HG03039 (cell line): Measurements from ENCODE around the gene NLRP6.
A peak's percentile ranks its signal among the peaks of the same experiment; 100 is the strongest.
"Not testable (repeated sequence)": the region's sequence is repeated elsewhere in the genome, so short reads cannot be mapped to it uniquely, and the experiment has no call there.

Source experiments
- ATAC-seq: cut with Tn5 transposase; IDR thresholded peaks from one replicate; pipeline ENCODE4 v1.9.1; 2021; ENCODE audit warnings: mild to moderate bottlenecking, moderate library complexity; ENCODE audit not compliant: unreplicated experiment

NLRP6 gene

GRCh38 chr11:319121-319887 lies 41.1 kb downstream of the NLRP6 start:
- ATAC-seq, result peak; percentile 22

- ATAC-seq, result not testable (repeated sequence)
Measured at GRCh38 chr11:319888-320273, 41.7 kb downstream of the NLRP6 start.

- no peak for ATAC-seq
Measured at GRCh38 chr11:324156-324555, 45.9 kb downstream of the NLRP6 start.

GRCh38 chr11:324593-325517 lies 46.6 kb downstream of the NLRP6 start:
- not testable (repeated sequence) for ATAC-seq

DNA sequence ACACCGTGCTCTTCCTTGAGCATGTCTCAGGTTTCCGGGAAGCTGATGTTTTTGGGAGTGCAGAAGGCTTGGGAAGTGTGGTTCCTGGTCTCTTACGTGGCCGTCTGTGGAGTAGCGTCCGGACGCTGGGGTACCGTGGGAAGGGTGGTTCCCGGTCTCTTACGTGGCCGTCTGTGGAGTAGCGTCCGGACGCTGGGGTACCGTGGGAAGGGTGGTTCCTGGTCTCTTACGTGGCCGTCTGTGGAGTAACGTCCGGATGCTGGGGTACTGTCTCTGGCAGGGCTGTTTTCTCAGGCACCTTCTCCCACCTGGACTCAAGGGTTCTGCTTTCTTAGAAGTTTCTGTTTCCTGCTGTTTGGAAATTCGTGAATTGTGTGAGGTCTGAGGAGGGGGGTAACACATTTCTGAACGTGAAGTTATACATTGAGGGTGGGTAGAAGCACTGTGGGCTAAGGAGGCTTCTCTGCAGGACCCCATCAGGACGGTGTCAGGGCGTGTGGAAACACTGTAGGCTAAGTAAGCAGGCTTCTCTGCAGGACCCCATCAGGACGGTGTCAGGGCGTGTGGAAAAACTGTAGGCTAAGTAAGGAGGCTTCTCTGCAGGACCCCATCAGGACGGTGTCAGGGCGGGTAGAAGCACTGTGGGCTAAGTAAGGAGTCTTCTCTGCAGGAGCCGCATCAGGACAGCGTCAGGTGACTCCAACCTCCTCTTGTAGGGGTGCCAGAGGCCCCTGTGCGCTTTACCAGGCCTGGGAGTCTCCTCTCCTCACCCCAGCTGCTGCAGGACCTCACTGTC lies 47.8 kb downstream of the NLRP6 start:
- no peak for ATAC-seq

GRCh38 chr11:326592-326841 lies 48.3 kb downstream of the NLRP6 start:
- peak; percentile 13 for ATAC-seq

DNA sequence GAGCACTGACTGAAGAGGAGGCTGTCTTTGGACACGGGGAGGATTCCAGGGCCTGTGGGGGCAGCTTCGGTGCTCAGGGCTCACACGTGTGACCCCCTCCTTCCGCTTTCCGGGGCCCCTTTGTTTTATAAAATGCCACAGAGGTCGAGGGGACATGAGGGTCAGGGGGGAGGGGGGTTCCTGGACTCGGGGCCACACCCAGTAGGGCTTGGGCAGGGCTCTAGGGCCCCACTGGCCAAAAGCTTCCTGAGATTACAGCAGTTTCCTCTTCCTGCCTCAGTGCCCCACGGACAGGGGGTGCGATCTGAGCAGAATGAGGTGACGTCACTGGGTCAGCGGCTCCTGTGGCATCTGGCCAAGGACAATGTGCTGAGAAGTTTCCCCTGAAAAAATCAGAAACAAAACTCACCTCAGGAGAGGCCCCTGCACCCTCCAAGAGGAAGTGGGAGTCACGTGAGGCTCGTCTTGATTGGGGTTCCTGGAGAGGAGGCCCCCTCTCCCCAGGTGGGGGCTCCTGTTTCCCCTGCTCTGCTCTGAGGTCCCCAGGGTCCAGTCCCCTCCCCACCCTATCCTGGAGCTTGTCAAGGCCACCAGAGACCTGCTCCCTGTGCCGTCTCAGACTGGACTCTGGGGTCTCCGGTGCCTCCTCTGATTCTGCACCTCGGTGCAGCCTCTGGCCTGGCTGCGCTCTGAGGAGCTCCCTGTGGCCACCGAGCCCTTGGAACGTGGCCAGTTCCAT lies 48.8 kb downstream of the NLRP6 start:
- peak; percentile 65 for ATAC-seq

GRCh38 chr11:327581-327923 lies 49.3 kb downstream of the NLRP6 start:
- no peak for ATAC-seq

DNA sequence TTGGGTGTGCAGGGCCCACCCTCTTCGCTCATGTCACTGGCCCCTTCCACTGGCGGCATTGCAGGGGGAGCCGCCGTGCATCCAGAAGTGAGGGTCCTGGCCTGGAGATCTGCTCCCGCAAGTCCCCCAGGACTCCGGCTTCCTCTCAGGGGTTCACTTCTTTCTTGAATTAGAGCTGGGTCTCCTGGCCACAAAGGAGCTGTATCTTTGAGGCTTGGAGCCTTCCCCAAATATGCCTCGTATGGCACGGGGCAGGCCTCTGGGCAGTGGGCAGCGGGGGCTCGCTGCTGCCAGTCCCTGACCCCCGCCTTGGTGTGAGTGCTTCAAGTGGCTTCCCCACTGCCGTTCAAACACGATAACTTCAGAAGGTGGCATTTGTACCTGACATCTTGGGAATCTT lies 49.8 kb downstream of the NLRP6 start:
- ATAC-seq, result no peak

DNA sequence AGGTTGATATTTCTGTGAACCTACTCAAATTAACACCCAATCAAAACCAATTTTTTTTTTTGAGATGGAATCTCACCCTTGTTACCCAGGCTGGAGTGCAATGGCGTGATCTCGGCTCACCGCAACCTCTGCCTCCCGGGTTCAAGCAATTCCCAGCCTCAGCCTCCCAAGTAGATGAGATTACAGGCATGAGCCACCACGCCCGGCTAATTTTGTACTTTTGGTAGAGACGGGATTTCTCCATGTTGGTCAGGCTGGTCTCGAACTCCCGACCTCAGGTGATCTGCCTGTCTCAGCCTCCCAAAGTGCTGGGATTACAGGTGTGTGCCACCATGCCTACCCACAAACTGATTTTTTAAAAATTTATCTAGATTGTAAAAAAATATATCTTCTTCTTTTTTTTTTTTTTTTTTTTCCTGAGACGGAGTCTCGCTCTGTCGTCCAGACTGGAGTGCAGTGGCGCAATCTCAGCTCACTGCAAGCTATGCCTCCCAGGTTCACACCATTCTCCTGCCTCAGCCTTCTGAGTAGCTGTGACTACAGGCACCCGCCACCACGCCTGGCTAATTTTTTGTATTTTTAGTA lies 50.4 kb downstream of the NLRP6 start:
- not testable (repeated sequence) for ATAC-seq

DNA sequence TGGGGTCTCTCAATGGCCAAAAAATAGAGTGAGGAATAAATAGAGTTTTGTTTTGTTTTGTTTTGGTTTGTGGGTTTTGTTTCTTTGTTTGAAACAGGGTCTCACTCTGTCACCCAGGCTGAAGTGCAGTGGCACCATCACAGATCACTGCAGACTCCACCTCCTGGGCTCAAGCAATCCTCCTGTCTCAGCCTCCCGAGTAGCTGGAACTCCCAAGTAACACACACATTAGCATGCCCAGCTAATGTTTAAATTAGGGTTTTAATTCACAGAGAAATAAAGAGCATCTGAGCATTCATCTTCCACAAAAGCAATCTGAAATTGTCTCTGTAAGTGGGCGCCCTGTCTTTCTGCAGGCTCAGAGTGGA lies 51.7 kb downstream of the NLRP6 start:
- no peak for ATAC-seq

DNA sequence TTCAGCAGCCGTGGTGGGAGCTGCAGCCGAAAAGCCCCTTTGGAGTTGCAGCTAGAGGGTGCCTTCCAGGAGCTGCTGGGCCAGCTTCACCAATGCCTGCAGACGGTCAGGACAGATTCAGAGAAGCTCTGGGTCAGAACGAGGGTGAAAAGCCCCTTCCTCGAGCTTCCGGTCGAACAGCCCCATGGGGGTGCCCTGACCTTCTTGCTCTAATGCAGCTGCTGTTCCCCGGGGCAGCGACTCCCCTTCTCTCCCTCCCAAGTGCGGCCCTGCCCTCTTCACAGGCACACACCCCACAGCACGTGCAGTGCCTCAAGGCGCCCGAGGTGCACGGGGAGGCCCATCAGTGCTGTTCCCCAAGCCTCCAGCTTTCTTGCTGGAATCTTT lies 52.1 kb downstream of the NLRP6 start:
- no peak for ATAC-seq

- no peak for ATAC-seq
Measured at GRCh38 chr11:330694-331357, 52.6 kb downstream of the NLRP6 start.

GRCh38 chr11:331358-332060 lies 53.3 kb downstream of the NLRP6 start:
- ATAC-seq, result no peak

GRCh38 chr11:332651-333480 lies 54.7 kb downstream of the NLRP6 start:
- ATAC-seq, result no peak

GRCh38 chr11:333616-334263 lies 55.5 kb downstream of the NLRP6 start:
- not testable (repeated sequence) for ATAC-seq

- no peak for ATAC-seq
Measured at GRCh38 chr11:334264-334994, 56.2 kb downstream of the NLRP6 start.
